Thoracic aorta (tissue), 2 donors: ENCODE results near the gene GNMT. TPM values are rescaled to one million over a fixed set of nuclear protein-coding genes. Genes with fewer than 3 reads are reported as not detected.

Experiments
- ATAC-seq: fragments of 150-250 bp; one replicate; pipeline ENCODE4 v1.8.0; 2017; ENCODE audit warnings: low read depth; ENCODE audit not compliant: insufficient number of reproducible peaks, low FRiP score
- DNase-seq: peaks from one replicate; pipeline ENCODE4 v3.0.0-alpha.2; 2020; ENCODE audit warnings: low spot score
- H3K27ac ChIP-seq, 2 donors: fragments of 200-600 bp; sonication (generic); 1 replicate in 1 of 2; 2 replicates in 1 of 2; pipeline ENCODE4 v1.5.1; 2016; ENCODE audit warnings: mild to moderate bottlenecking in 2 of 2, moderate library complexity in 2 of 2
- H3K27me3 ChIP-seq: fragments of 200-600 bp; sonication (generic); replicated peaks from 2 replicates; pipeline ENCODE4 v1.6.0; 2016; ENCODE audit warnings: mild to moderate bottlenecking; ENCODE audit not compliant: insufficient read depth
- H3K36me3 ChIP-seq: fragments of 200-600 bp; sonication (generic); one replicate; pipeline ENCODE4 v1.5.1; 2016
- H3K4me1 ChIP-seq, 2 donors: fragments of 200-600 bp; sonication (generic); 1 replicate in 1 of 2; 2 replicates in 1 of 2; pipeline versions ENCODE4 v1.5.1 to v1.6.0; 2016; ENCODE audit warnings: low read depth in 2 of 2, mild to moderate bottlenecking in 1 of 2; ENCODE audit not compliant: control insufficient read depth in 1 of 2
- H3K4me3 ChIP-seq: fragments of 200-600 bp; sonication (generic); 2 replicates; pipeline ENCODE4 v1.5.1; 2016; ENCODE audit warnings: mild to moderate bottlenecking
- H3K9me3 ChIP-seq: fragments of 200-600 bp; sonication (generic); 2 replicates; pipeline ENCODE4 v1.5.1; 2016
- total RNA-seq, 2 donors: library from RNA; depleted of rRNA; stranded (reverse); fragments of >200 nt; gene quantifications; one replicate each; pipeline versions ENCODE4 v1.1.0 to v1.2.3, GENCODE V29; 2016
- TF ChIP-seq, protein P1 (sequence below): fragments of 200-600 bp; sonication (generic); IDR thresholded peaks from one replicate; pipeline ENCODE4 v1.5.1; 2019; ENCODE audit warnings: antibody characterized with exemption

GNMT gene
- total RNA-seq, 2 donors from 2014 or later = 3.3 TPM; not detected in 1

DNA sequence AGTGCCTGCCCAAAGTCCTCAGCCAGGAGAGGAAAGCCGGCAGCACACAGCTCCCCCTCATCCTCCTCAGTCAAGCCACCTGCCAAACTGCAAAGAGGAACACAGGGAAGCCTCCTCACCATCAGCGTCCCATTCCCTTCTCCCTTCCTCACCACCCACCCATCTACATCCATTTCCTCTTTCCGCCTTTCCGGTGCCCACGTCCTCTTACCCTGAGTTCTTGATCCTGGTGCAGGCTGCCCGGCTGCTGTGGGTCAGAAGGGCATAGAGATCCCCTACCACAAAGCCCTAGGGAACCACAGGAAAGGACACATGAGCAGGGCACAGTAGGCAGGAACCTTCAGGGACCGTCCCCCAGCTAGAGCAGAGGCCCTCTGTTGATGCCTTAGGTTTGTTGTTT lies 6.0 kb downstream of the GNMT start:
- H3K27me3 ChIP-seq = no peaks in the 10 kb centered on the region
- no peak overlapping the region for H3K27ac ChIP-seq
- DNase-seq = no peak
- TF ChIP-seq, protein P1, sequence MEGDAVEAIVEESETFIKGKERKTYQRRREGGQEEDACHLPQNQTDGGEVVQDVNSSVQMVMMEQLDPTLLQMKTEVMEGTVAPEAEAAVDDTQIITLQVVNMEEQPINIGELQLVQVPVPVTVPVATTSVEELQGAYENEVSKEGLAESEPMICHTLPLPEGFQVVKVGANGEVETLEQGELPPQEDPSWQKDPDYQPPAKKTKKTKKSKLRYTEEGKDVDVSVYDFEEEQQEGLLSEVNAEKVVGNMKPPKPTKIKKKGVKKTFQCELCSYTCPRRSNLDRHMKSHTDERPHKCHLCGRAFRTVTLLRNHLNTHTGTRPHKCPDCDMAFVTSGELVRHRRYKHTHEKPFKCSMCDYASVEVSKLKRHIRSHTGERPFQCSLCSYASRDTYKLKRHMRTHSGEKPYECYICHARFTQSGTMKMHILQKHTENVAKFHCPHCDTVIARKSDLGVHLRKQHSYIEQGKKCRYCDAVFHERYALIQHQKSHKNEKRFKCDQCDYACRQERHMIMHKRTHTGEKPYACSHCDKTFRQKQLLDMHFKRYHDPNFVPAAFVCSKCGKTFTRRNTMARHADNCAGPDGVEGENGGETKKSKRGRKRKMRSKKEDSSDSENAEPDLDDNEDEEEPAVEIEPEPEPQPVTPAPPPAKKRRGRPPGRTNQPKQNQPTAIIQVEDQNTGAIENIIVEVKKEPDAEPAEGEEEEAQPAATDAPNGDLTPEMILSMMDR = no peak
- H3K9me3 ChIP-seq = no peaks in the 10 kb centered on the region
- H3K4me1 ChIP-seq = no peaks in the 10 kb centered on the region
- H3K36me3 ChIP-seq = peaks cover 31% of the 10 kb centered on the region
- H3K4me3 ChIP-seq = no peak overlapping the region
- ATAC-seq = no peak

DNA sequence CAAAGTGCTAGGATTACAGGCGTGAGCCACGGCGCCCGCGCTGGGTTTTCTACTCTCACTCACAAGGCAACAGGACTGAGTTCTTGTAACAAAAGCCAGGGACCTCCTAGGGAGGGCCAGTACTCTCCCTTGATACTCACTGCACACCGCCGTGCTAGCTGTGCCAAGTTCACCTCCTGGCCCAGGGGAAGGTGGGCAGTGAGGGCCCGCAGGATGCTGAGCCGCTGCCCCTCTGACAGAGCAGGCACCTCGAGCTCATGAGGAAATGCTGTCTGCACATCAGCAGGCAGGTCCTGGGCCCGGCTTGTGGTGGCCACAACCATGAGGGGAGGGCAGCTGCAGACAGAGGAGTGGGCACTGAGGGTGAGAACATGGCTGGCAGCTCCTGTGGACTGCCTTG lies 6.7 kb downstream of the GNMT start:
- ATAC-seq = no peak
- no peaks in the 10 kb centered on the region for H3K4me1 ChIP-seq
- H3K36me3 ChIP-seq = peaks cover 31% of the 10 kb centered on the region
- H3K27me3 ChIP-seq = no peaks in the 10 kb centered on the region
- DNase-seq = no peak
- H3K27ac ChIP-seq = no peak overlapping the region
- no peak overlapping the region for H3K4me3 ChIP-seq
- TF ChIP-seq, protein P1 = no peak
- H3K9me3 ChIP-seq = no peaks in the 10 kb centered on the region

DNA sequence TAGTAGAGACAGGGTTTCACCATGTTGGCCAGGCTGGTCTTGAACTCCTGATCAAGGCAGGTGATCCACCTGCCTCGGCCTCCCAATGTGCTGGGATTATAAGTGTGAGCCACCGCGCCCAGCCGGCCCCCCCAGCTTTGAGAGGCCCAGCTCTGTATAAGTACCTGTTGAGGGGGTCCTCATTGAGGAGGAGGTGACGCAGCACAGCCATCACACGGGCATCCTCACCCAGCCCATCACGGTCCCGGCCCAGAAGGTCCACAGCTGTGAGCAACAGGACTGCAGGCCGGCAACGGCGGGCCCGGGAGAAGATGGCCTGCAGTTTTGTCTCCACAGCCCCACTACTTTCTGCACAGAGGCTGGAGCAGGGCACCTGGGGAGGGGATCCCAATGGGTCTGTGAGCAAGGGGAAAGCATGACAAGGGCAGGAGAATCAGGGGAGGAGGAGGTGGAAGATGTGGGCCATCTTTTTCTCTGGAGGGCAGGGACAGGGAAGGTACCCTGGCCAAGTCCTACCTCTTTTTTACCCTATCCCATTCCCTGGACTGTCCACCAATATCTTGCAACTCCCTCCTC lies 7.7 kb downstream of the GNMT start:
- no peak for DNase-seq
- H3K4me3 ChIP-seq = no peak overlapping the region
- H3K27ac ChIP-seq = no peak overlapping the region
- H3K27me3 ChIP-seq = no peaks in the 10 kb centered on the region
- no peak for ATAC-seq
- peaks cover 31% of the 10 kb centered on the region for H3K36me3 ChIP-seq
- H3K4me1 ChIP-seq = no peaks in the 10 kb centered on the region
- H3K9me3 ChIP-seq = no peaks in the 10 kb centered on the region
- TF ChIP-seq, protein P1 = no peak

DNA sequence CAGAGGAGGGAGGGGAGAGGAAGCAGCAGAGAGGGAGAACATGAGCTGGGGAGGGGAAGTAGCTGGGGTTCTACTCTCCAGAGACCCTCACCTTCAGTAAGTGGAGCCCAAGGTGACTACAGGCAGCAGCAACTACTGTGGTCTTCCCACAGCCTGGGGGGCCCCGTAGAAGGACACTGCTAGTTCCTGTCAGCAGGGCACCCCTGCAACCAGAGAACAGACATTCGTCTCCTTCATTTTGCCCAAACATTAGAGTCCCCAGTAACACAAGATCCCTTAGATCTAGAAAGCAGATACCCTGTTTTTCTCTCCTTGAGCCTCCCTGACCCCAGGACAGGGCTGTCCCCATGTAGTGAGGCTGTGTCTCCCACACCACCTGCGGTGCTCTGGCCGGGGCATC lies 8.2 kb downstream of the GNMT start:
- Histone ChIP-seq H3K27me3 (no peaks in the 10 kb centered on the region), H3K4me1 (no peaks in the 10 kb centered on the region), H3K27ac (no peak overlapping the region), H3K4me3 (no peak overlapping the region), H3K9me3 (no peaks in the 10 kb centered on the region), H3K36me3 (peaks cover 31% of the 10 kb centered on the region)
- TF ChIP-seq, protein P1 = no peak
- ATAC-seq = no peak
- no peak for DNase-seq

DNA sequence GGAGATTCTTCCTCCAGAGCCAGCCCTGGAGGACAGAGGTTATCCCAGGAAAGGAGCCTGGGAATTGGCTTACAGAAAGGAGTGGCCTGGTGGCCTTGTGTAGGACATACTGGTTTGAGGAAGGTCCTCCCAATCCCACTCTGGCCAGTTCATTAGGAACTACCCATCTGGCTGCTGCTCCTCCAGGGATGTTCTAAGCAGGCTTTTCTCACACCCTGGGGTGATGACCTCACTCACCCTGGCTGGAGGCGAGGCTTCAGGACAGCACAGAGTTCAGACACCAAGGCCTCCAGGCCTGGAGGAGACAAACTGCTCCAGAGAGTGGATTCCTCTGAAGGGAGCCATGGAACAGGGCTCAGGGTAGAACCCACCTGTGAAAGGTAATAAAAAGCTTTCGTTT lies 8.9 kb downstream of the GNMT start:
- H3K27ac ChIP-seq = no peak overlapping the region
- DNase-seq (no peak), ATAC-seq (no peak)
- H3K27me3 ChIP-seq = no peaks in the 10 kb centered on the region
- H3K9me3 ChIP-seq = no peaks in the 10 kb centered on the region
- peaks cover 26% of the 10 kb centered on the region for H3K36me3 ChIP-seq
- TF ChIP-seq, protein P1 = no peak
- no peaks in the 10 kb centered on the region for H3K4me1 ChIP-seq
- no peak overlapping the region for H3K4me3 ChIP-seq
